GM12878 (cell line): ENCODE measurements around the gene MCOLN3.

Experiments used
- POLR2A ChIP-seq: IDR thresholded peaks from 2 replicates; pipeline ENCODE4 v1.6.1; 2011; ENCODE audit warnings: low read depth, mild to moderate bottlenecking, low read length
- TF ChIP-seq, protein P1 (sequence below): IDR thresholded peaks from 2 replicates; pipeline ENCODE4 v1.6.1; 2012; ENCODE audit warnings: low read depth, low read length, improper control_type of control experiment
- TF ChIP-seq, protein P2 (sequence below): fragments of 450-650 bp; IDR thresholded peaks from 2 replicates; pipeline ENCODE4 v1.6.1; 2017; ENCODE audit warnings: mild to moderate bottlenecking
- TF ChIP-seq, protein P3 (sequence below): fragments of 450-650 bp; IDR thresholded peaks from 2 replicates; pipeline ENCODE4 v1.6.1; 2017; ENCODE audit warnings: mild to moderate bottlenecking, moderate library complexity

DNA sequence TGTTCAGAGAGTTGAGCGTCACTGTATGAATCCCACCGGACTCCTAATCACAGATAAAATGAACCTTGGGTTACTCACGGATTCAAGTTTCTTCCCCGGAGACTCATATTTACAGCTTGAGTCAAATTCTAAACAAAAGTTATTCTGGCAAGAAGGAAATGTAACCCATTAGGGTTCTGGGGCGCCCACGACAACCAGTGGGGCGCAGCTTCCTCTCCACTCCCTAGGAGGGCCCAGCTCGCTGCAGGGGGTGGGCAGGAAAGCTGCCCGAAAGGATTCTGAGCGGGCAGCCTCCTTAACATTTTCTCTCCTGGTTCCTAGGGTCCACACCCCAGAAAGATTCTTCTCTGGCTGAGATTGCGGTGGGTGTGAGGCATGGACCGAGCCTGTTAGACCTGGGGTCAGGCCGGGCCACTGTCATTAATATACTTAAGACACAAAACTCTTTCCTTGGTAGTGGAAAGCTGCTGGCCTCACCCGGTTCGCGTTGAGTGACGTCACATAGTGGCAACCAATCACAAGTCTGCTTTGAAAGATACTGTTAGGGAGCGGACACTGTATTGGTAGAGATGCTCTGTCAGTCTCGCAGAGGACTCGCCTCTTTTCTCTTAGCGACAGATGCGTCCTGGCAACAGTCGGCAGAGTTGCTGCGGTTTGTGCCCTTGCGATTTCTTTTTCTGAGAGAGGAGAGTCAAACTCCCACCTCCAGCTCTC is 13.6 kb upstream of the MCOLN3 start:
- TF ChIP-seq, protein P1, sequence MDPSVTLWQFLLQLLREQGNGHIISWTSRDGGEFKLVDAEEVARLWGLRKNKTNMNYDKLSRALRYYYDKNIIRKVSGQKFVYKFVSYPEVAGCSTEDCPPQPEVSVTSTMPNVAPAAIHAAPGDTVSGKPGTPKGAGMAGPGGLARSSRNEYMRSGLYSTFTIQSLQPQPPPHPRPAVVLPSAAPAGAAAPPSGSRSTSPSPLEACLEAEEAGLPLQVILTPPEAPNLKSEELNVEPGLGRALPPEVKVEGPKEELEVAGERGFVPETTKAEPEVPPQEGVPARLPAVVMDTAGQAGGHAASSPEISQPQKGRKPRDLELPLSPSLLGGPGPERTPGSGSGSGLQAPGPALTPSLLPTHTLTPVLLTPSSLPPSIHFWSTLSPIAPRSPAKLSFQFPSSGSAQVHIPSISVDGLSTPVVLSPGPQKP = no peak
- TF ChIP-seq POLR2A = no peak
- TF ChIP-seq, protein P2, sequence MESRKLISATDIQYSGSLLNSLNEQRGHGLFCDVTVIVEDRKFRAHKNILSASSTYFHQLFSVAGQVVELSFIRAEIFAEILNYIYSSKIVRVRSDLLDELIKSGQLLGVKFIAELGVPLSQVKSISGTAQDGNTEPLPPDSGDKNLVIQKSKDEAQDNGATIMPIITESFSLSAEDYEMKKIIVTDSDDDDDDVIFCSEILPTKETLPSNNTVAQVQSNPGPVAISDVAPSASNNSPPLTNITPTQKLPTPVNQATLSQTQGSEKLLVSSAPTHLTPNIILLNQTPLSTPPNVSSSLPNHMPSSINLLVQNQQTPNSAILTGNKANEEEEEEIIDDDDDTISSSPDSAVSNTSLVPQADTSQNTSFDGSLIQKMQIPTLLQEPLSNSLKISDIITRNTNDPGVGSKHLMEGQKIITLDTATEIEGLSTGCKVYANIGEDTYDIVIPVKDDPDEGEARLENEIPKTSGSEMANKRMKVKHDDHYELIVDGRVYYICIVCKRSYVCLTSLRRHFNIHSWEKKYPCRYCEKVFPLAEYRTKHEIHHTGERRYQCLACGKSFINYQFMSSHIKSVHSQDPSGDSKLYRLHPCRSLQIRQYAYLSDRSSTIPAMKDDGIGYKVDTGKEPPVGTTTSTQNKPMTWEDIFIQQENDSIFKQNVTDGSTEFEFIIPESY = no peak
- TF ChIP-seq, protein P3, sequence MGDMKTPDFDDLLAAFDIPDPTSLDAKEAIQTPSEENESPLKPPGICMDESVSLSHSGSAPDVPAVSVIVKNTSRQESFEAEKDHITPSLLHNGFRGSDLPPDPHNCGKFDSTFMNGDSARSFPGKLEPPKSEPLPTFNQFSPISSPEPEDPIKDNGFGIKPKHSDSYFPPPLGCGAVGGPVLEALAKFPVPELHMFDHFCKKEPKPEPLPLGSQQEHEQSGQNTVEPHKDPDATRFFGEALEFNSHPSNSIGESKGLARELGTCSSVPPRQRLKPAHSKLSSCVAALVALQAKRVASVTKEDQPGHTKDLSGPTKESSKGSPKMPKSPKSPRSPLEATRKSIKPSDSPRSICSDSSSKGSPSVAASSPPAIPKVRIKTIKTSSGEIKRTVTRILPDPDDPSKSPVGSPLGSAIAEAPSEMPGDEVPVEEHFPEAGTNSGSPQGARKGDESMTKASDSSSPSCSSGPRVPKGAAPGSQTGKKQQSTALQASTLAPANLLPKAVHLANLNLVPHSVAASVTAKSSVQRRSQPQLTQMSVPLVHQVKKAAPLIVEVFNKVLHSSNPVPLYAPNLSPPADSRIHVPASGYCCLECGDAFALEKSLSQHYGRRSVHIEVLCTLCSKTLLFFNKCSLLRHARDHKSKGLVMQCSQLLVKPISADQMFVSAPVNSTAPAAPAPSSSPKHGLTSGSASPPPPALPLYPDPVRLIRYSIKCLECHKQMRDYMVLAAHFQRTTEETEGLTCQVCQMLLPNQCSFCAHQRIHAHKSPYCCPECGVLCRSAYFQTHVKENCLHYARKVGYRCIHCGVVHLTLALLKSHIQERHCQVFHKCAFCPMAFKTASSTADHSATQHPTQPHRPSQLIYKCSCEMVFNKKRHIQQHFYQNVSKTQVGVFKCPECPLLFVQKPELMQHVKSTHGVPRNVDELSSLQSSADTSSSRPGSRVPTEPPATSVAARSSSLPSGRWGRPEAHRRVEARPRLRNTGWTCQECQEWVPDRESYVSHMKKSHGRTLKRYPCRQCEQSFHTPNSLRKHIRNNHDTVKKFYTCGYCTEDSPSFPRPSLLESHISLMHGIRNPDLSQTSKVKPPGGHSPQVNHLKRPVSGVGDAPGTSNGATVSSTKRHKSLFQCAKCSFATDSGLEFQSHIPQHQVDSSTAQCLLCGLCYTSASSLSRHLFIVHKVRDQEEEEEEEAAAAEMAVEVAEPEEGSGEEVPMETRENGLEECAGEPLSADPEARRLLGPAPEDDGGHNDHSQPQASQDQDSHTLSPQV = no peak
